Endothelial cell of umbilical vein (primary cell): ENCODE results near the gene KIF3A. TPM values are rescaled to one million over a fixed set of nuclear protein-coding genes. Genes with fewer than 3 reads are reported as not detected.

Experiments
- BruUV-seq: library from RNA; stranded (reverse); fragments of 400-500 nt; replicated peaks from 2 replicates; lab custom pipeline; 2021; lab: Mats Ljungman, UMichigan
- CTCF ChIA-PET: fragments of 300-600, 350-600 bp; sonication (Branson Sonifier 250); formaldehyde crosslinking; loops from one replicate; lab custom pipeline; 2021; ENCODE audit warnings: antibody characterized with exemption, inconsistent platforms; lab: Charles Lee
- POLR2A ChIA-PET: fragments of 300-600, 350-600 bp; sonication (Branson Sonifier 250); formaldehyde crosslinking; loops from one replicate; lab custom pipeline; 2021; ENCODE audit warnings: antibody characterized with exemption, inconsistent platforms; lab: Charles Lee
- DNase-seq: peaks from one replicate; pipeline ENCODE4 v3.0.0-alpha.2; 2011; ENCODE audit warnings: low read depth, low spot score
- FAIRE-seq: peaks from 2 replicates; lab custom pipeline; 2011; peaks lifted over from hg19 to GRCh38; lab: Jason Lieb, UNC
- H2AFZ ChIP-seq: 2 replicates; pipeline ENCODE4 v1.6.0; 2012; ENCODE audit warnings: low read depth, low read length, control low read depth, inconsistent platforms
- H3K27ac ChIP-seq: 2 replicates; pipeline ENCODE4 v1.5.1; 2011; ENCODE audit warnings: low read depth, mild to moderate bottlenecking, control low read depth, low read length, moderate library complexity; ENCODE audit not compliant: insufficient read depth
- H3K27me3 ChIP-seq, 2 experiments: 2 replicates each; pipeline versions ENCODE4 v1.6.0 to v1.6.1; 2011; ENCODE audit warnings: low read length in 2 of 2, mixed read lengths in 1 of 2; ENCODE audit not compliant: control insufficient read depth in 2 of 2, insufficient read depth in 2 of 2
- H3K36me3 ChIP-seq, 2 experiments: 2 replicates in 1 of 2; 3 replicates in 1 of 2; pipeline ENCODE4 v1.5.1; 2011; ENCODE audit warnings: low read length in 2 of 2, mild to moderate bottlenecking in 1 of 2, moderate library complexity in 1 of 2; ENCODE audit not compliant: control insufficient read depth in 2 of 2, insufficient read depth in 2 of 2; ENCODE audit errors: extremely low read depth in 1 of 2
- H3K4me1 ChIP-seq: 3 replicates; pipeline ENCODE4 v1.5.1; 2011; ENCODE audit warnings: mild to moderate bottlenecking, low read length; ENCODE audit not compliant: control insufficient read depth, insufficient read depth; ENCODE audit errors: extremely low read depth
- H3K4me2 ChIP-seq: 2 replicates; pipeline ENCODE4 v1.6.1; 2011; ENCODE audit warnings: low read length, control low read depth, mixed read lengths; ENCODE audit not compliant: insufficient read depth
- H3K4me3 ChIP-seq, 3 experiments: fragments of 200-600 bp in 1 of 3; sonication (generic), shearing (Covaris generic) in 1 of 3; replicated peaks in 1 of 3; 2 replicates each; pipeline ENCODE4 v1.5.1; 2011 to 2016; ENCODE audit warnings: control low read depth in 3 of 3, low read length in 3 of 3, mild to moderate bottlenecking in 2 of 3, inconsistent platforms in 1 of 3, low read depth in 1 of 3, moderate library complexity in 1 of 3; ENCODE audit not compliant: insufficient read depth in 1 of 3
- H3K79me2 ChIP-seq: 2 replicates; pipeline ENCODE4 v1.6.0; 2012; ENCODE audit warnings: low read length, inconsistent platforms; ENCODE audit not compliant: control insufficient read depth, insufficient read depth
- H3K9ac ChIP-seq: replicated peaks from 2 replicates; pipeline ENCODE3; 2011; ENCODE audit warnings: low read length, control low read depth; ENCODE audit not compliant: insufficient read depth; ENCODE audit errors: extremely low read depth
- H3K9me1 ChIP-seq: replicated peaks from 3 replicates; pipeline ENCODE4 v1.6.0; 2011; ENCODE audit warnings: mild to moderate bottlenecking, low read length; ENCODE audit not compliant: control insufficient read depth, insufficient read depth; ENCODE audit errors: extremely low read depth
- H3K9me3 ChIP-seq: replicated peaks from 2 replicates; pipeline ENCODE4 v1.5.1; 2012; ENCODE audit warnings: low read length, inconsistent platforms; ENCODE audit not compliant: control insufficient read depth, insufficient read depth
- H4K20me1 ChIP-seq: replicated peaks from 2 replicates; pipeline ENCODE3; 2011; ENCODE audit warnings: mild to moderate bottlenecking, low read length; ENCODE audit not compliant: control insufficient read depth, insufficient read depth; ENCODE audit errors: extremely low read depth
- EZH2 ChIP-seq: IDR thresholded peaks from 2 replicates; pipeline ENCODE4 v1.6.1; 2012; ENCODE audit warnings: borderline replicate concordance, low read depth, mild to moderate bottlenecking, moderate library complexity, low read length, inconsistent platforms; ENCODE audit not compliant: severe bottlenecking
- FOS ChIP-seq: IDR thresholded peaks from 2 replicates; pipeline ENCODE4 v1.6.1; 2011; ENCODE audit warnings: mild to moderate bottlenecking, low read length, moderate library complexity, borderline replicate concordance; ENCODE audit not compliant: insufficient read depth
- GATA2 ChIP-seq: IDR thresholded peaks from 2 replicates; pipeline ENCODE4 v1.7.0; 2011; ENCODE audit warnings: low read depth, mild to moderate bottlenecking, moderate library complexity, mixed read lengths, low read length; ENCODE audit not compliant: insufficient read length, insufficient read depth
- JUN ChIP-seq: IDR thresholded peaks from 2 replicates; pipeline ENCODE4 v1.6.1; 2011; ENCODE audit warnings: borderline replicate concordance, low read depth; ENCODE audit not compliant: insufficient read length, insufficient read depth
- MAX ChIP-seq: IDR thresholded peaks from 2 replicates; pipeline ENCODE4 v1.6.1; 2011; ENCODE audit not compliant: insufficient read depth, insufficient read length
- MYC ChIP-seq: IDR thresholded peaks from one replicate; pipeline ENCODE4 v1.6.1; 2011; ENCODE audit warnings: mild to moderate bottlenecking, low read depth, low read length
- POLR2A ChIP-seq: IDR thresholded peaks from 2 replicates; pipeline ENCODE4 v1.6.1; 2012; ENCODE audit warnings: low read depth, mild to moderate bottlenecking, control low read depth, low read length
- POLR2AphosphoS5 ChIP-seq: IDR thresholded peaks from 2 replicates; pipeline ENCODE4 v1.6.1; 2012; ENCODE audit warnings: low read depth, mild to moderate bottlenecking, control low read depth, low read length, moderate library complexity; ENCODE audit not compliant: insufficient read depth
- dilution Hi-C: fragments of 300-500 bp; cut with MboI; formaldehyde crosslinking; loops from one replicate; pipeline ENCODE4 v1.15.0; 2019; ENCODE audit warnings: low sequenced_read_pairs; ENCODE audit not compliant: extremely low pct_ligation_motif_present
- intact Hi-C: fragments of 100-400 bp; cut with micrococcal nuclease; formaldehyde crosslinking; loops from one replicate; pipeline ENCODE4 v1.10.0; 2022
- polyA plus RNA-seq, 4 experiments: library from polyadenylated mRNA; depleted of rRNA in 3 of 4; stranded (reverse) in 3 of 4; unstranded in 1 of 4; fragments of >200 nt; gene quantifications; 2 replicates each; pipeline versions ENCODE4 v1.2.1 to v1.2.3, GENCODE V29; 2011 to 2012; ENCODE audit warnings: missing spikeins in 1 of 4
- total RNA-seq: library from RNA; stranded (reverse); gene quantifications from 2 replicates; pipeline ENCODE4 v1.2.3, GENCODE V29; 2021
- TF ChIP-seq, protein P1 (sequence below), 2 donors: IDR thresholded peaks; 1 replicate in 1 of 2; 2 replicates in 1 of 2; pipeline ENCODE4 v1.5.1; 2011; ENCODE audit warnings: low read length in 2 of 2, mild to moderate bottlenecking in 2 of 2, moderate library complexity in 2 of 2, control low read depth in 1 of 2, inconsistent platforms in 1 of 2, low read depth in 1 of 2; ENCODE audit not compliant: insufficient read depth in 1 of 2; ENCODE audit errors: extremely low read depth in 1 of 2

The KIF3A gene
- total and polyA plus RNA-seq, 2 donors (not counting 3 experiments of a cell fraction or from before 2014, with no cell fraction given): 3.3 to 11.2 TPM

DNA sequence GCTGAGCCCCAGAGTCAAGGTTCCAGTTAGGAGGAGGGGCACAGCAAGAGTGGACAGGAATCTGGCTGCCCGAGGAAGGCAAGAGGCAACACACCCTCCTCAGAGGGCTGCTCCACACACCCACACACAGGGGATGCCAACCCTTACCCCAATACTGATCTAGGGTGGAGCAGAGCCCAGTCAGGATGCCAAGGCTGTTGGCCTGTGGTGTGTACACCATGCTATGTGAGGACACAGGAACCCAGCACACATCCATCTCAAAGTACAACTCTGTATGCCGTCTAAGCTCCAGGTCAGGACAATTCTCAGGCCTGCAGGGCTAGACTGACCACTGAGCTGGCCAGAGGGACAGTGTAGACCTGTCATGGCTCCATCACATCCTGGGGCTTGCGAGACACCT lies 37.1 kb upstream of the KIF3A start:
- DNase-seq (no peak), FAIRE-seq (no peak)
- ChIA-PET POLR2A (no interaction called here), CTCF (interaction anchor here (1.3 to 4.1 kb wide), 4 partner anchors 13 to 46 kb away, joined by 4 to 19 read pairs (median 12); no protein-coding TSS in a partner anchor)
- H3K4me1 ChIP-seq: peaks cover 30% of the 10 kb centered on the region
- H2AFZ ChIP-seq: no peak overlapping the region
- BruUV-seq: no TSS peak
- no peaks in the 10 kb centered on the region for H3K36me3 ChIP-seq
- no peak overlapping the region for H3K27ac ChIP-seq
- intact Hi-C loops (no loop called here), dilution Hi-C loops (no loop called here)
- H4K20me1 ChIP-seq: no peaks in the 10 kb centered on the region
- no peak overlapping the region for H3K9ac ChIP-seq
- no peak overlapping the region for H3K4me2 ChIP-seq
- H3K27me3 ChIP-seq: no peaks in the 10 kb centered on the region
- no peaks in the 10 kb centered on the region for H3K9me3 ChIP-seq
- peaks cover 52% of the 10 kb centered on the region for H3K79me2 ChIP-seq
- H3K4me3 ChIP-seq: no peak overlapping the region
- TF ChIP-seq POLR2A (no peak), JUN (no peak), EZH2 (no peak), MAX (no peak), GATA2 (no peak), MYC (no peak), FOS (no peak), POLR2AphosphoS5 (no peak)
- TF ChIP-seq, protein P1, sequence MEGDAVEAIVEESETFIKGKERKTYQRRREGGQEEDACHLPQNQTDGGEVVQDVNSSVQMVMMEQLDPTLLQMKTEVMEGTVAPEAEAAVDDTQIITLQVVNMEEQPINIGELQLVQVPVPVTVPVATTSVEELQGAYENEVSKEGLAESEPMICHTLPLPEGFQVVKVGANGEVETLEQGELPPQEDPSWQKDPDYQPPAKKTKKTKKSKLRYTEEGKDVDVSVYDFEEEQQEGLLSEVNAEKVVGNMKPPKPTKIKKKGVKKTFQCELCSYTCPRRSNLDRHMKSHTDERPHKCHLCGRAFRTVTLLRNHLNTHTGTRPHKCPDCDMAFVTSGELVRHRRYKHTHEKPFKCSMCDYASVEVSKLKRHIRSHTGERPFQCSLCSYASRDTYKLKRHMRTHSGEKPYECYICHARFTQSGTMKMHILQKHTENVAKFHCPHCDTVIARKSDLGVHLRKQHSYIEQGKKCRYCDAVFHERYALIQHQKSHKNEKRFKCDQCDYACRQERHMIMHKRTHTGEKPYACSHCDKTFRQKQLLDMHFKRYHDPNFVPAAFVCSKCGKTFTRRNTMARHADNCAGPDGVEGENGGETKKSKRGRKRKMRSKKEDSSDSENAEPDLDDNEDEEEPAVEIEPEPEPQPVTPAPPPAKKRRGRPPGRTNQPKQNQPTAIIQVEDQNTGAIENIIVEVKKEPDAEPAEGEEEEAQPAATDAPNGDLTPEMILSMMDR (IDR thresholded peaks at IDR 0.05; ENCODE audit: extremely low read depth in 1 of 2, insufficient read depth in 1 of 2, low read depth in 1 of 2, low read length in 2 of 2): no peak
- H3K9me1 ChIP-seq: no peaks in the 10 kb centered on the region
